ENCODE measurements around the gene CKS2. TPM values are rescaled to one million over a fixed set of nuclear protein-coding genes. Genes with fewer than 3 reads are reported as not detected.

The CKS2 gene
- total and polyA plus RNA-seq, 10 donors: 9.2 to 142 (median 20.3) TPM

DNA sequence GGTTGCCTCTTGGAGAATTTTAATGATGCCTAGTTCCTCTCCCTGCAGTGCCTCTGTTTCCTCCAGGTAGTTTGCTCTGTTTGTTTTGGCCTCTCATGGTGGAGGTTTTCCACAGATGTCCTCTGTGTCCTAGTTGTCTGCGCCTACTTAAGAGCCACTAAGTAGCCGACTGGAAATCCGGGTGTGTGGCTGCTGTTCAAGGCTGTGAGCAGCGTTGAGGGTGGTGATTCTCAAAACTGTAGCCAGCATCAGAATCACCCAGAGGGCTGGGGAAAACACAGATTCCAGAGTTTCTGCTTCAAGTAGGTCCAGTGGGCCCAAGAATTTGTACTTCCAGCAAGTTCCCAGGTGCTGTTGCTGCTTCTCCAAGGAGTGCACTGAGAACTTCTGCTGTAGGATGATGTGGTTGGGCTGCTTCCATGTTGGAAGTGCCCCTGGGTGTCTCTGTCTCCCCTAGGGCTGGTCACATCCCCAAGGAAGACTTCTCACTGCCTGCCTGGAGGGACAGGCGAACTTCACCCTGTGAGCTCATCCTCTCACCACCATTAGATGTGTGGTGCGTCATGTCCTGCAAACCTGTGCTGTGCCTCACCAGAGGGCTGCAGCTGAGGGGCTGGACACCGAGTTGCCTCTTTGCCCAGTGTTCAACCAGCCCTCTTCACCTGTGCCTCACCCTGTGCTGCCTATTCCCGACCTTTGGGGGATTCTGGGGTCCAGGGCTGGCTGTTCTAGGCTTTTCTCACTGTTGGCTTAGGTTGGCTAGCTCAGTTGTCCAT is 42.1 kb downstream of the CKS2 start:
- intact Hi-C loops (cut with DNase I; ENCODE audit: low total_unique reads): no loop called here
- peak overlapping the region; percentile 44 to 77 (median 52) for H3K27ac ChIP-seq
- peaks cover 5 to 100% (median 94%) of the 10 kb centered on the region in 6 donors for H3K36me3 ChIP-seq
- peaks cover 11 to 46% (median 23%) of the 10 kb centered on the region in 6 donors for H3K4me1 ChIP-seq
- DNase-seq: no peak
- TF ChIP-seq, protein P1, sequence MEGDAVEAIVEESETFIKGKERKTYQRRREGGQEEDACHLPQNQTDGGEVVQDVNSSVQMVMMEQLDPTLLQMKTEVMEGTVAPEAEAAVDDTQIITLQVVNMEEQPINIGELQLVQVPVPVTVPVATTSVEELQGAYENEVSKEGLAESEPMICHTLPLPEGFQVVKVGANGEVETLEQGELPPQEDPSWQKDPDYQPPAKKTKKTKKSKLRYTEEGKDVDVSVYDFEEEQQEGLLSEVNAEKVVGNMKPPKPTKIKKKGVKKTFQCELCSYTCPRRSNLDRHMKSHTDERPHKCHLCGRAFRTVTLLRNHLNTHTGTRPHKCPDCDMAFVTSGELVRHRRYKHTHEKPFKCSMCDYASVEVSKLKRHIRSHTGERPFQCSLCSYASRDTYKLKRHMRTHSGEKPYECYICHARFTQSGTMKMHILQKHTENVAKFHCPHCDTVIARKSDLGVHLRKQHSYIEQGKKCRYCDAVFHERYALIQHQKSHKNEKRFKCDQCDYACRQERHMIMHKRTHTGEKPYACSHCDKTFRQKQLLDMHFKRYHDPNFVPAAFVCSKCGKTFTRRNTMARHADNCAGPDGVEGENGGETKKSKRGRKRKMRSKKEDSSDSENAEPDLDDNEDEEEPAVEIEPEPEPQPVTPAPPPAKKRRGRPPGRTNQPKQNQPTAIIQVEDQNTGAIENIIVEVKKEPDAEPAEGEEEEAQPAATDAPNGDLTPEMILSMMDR (IDR thresholded peaks at IDR 0.05 in 8 of 11, conservative IDR thresholded peaks at IDR 0.05 in 3 of 11): no peak
- no peak for TF ChIP-seq POLR2A (IDR thresholded peaks at IDR 0.05)
- no peak for TF ChIP-seq POLR2AphosphoS5 (IDR thresholded peaks at IDR 0.05)
- no peaks in the 10 kb centered on the region for H3K9me3 ChIP-seq
- no peak overlapping the region for H3K4me3 ChIP-seq
- 83 to 90% (median 89%) methylated on average over 8 of the region's 8 CpGs for WGBS, 5 donors
- no peaks in the 10 kb centered on the region for H3K27me3 ChIP-seq (replicated peaks in 1 of 7)

- intact Hi-C loops (cut with DNase I; ENCODE audit: low total_unique reads): no loop called here
- Histone ChIP-seq H3K4me3 (no peak overlapping the region), H3K27me3 (replicated peaks in 1 of 7) (no peaks in the 10 kb centered on the region), H3K9me3 (no peaks in the 10 kb centered on the region), H3K27ac (peak overlapping the region in 5 of 8 donors; percentile 46 to 77 (median 68)), H3K36me3 (peaks cover 5 to 100% (median 94%) of the 10 kb centered on the region in 6 donors), H3K4me1 (peaks cover 11 to 54% (median 27%) of the 10 kb centered on the region in 6 donors)
- no peak for DNase-seq
- 78 to 90% (median 85%) methylated on average over 3 of the region's 3 CpGs for WGBS, 5 donors
- TF ChIP-seq POLR2A (IDR thresholded peaks at IDR 0.05) (no peak), POLR2AphosphoS5 (IDR thresholded peaks at IDR 0.05) (peak in 1 of 3 donors; percentile 8)
- TF ChIP-seq, protein P1 (IDR thresholded peaks at IDR 0.05 in 8 of 11, conservative IDR thresholded peaks at IDR 0.05 in 3 of 11): peak in 8 of 11 experiments; percentile 16 to 43 (median 32)
Observed at GRCh38 chr9:89353989-89354388, 43.0 kb downstream of the CKS2 start.

DNA sequence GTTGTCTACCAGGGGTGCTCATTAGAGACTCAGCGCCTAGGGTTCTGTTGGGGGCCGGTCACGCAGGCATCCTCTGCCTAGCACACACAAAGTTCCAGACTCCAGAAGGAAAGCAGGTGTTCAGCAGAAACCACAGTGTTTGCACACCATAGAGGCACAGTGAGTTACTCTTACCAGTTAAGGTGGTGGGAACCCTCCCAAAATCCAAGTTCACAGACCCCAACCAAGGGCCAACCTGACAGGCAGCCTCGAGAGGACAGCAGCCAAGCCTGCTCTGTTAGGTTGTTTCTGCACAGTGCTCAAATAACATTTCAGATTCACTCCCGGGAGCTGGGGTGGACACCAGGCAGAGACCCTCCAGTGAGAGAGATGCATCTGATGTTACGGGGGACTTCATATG is 43.5 kb downstream of the CKS2 start:
- no peak for TF ChIP-seq POLR2AphosphoS5 (IDR thresholded peaks at IDR 0.05)
- no peak for TF ChIP-seq POLR2A (IDR thresholded peaks at IDR 0.05)
- TF ChIP-seq, protein P1 (IDR thresholded peaks at IDR 0.05 in 8 of 11, conservative IDR thresholded peaks at IDR 0.05 in 3 of 11): no peak
- DNase-seq: no peak
- Histone ChIP-seq H3K4me3 (no peak overlapping the region), H3K36me3 (peaks cover 5 to 100% (median 94%) of the 10 kb centered on the region in 6 donors), H3K4me1 (peaks cover 11 to 58% (median 30%) of the 10 kb centered on the region in 6 donors), H3K27ac (peak overlapping the region in 4 of 8 donors; percentile 46 to 77 (median 61)), H3K9me3 (no peaks in the 10 kb centered on the region), H3K27me3 (replicated peaks in 1 of 7) (no peaks in the 10 kb centered on the region)
- intact Hi-C loops (cut with DNase I; ENCODE audit: low total_unique reads): no loop called here
- WGBS, 5 donors: 96 to 99% (median 97%) methylated on average over 6 of the region's 6 CpGs

DNA sequence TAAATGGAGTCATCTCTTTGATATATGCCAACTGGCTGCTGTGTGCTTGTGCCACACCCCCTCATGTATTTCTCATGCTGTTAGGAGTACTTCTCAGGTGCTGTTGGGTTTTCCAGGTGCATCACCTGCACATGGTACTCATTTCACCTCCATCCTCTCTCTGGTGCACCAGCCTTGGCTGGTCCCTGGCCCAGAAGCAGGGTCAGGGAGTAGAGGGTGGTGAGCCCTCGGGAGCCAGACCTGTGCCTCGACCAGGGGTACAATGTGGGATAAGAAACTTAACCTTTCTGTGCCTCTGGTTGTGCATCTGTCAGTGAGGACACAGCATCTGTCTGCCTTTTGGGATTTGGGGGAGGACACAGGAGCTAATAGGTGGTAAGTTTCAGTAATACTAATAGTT is 45.8 kb downstream of the CKS2 start:
- intact Hi-C loops (cut with DNase I; ENCODE audit: low total_unique reads): no loop called here
- no peak for TF ChIP-seq POLR2A (IDR thresholded peaks at IDR 0.05)
- TF ChIP-seq POLR2AphosphoS5 (IDR thresholded peaks at IDR 0.05): no peak
- TF ChIP-seq, protein P1 (IDR thresholded peaks at IDR 0.05 in 8 of 11, conservative IDR thresholded peaks at IDR 0.05 in 3 of 11): no peak
- DNase-seq: no peak
- Histone ChIP-seq H3K9me3 (no peaks in the 10 kb centered on the region), H3K27ac (no peak overlapping the region), H3K4me3 (no peak overlapping the region), H3K27me3 (replicated peaks in 1 of 7) (no peaks in the 10 kb centered on the region), H3K36me3 (peaks cover 5 to 100% (median 92%) of the 10 kb centered on the region in 6 donors), H3K4me1 (peaks cover 10 to 67% (median 29%) of the 10 kb centered on the region in 6 donors)
- 80 to 100% (median 94%) methylated on average over 2 of the region's 2 CpGs for WGBS, 5 donors

All from spleen (tissue), 11 donors.